ENCODE measurements around the gene VTCN1. TPM values are rescaled to one million over a fixed set of nuclear protein-coding genes. Genes with fewer than 3 reads are reported as not detected.

Gene VTCN1
- total RNA-seq, 1 donor from 2014 or later: 1.2 TPM

- DNase-seq (ENCODE audit: low read depth): no peak
- H3K4me3 ChIP-seq (ENCODE audit: low read depth, low read length): no peak overlapping the region
- TF ChIP-seq CTCF (conservative IDR thresholded peaks at IDR 0.05; ENCODE audit: low read depth, low read length): no peak
Measured at GRCh38 chr1:117180147-117180967, 30.4 kb downstream of the VTCN1 start.

- no peak for TF ChIP-seq CTCF (conservative IDR thresholded peaks at IDR 0.05; ENCODE audit: low read depth, low read length)
- no peak overlapping the region for H3K4me3 ChIP-seq (ENCODE audit: low read depth, low read length)
- DNase-seq (ENCODE audit: low read depth): no peak
Measured at GRCh38 chr1:117179471-117179870, 31.3 kb downstream of the VTCN1 start.

- no peak for DNase-seq (ENCODE audit: low read depth)
- TF ChIP-seq CTCF (conservative IDR thresholded peaks at IDR 0.05; ENCODE audit: low read depth, low read length): no peak
- H3K4me3 ChIP-seq (ENCODE audit: low read depth, low read length): no peak overlapping the region
Measured at GRCh38 chr1:117178756-117179155, 32.0 kb downstream of the VTCN1 start.

- no peak for DNase-seq (ENCODE audit: low read depth)
- no peak for TF ChIP-seq CTCF (conservative IDR thresholded peaks at IDR 0.05; ENCODE audit: low read depth, low read length)
- H3K4me3 ChIP-seq (ENCODE audit: low read depth, low read length): no peak overlapping the region
Measured at GRCh38 chr1:117177376-117177775, 33.4 kb downstream of the VTCN1 start.

GRCh38 chr1:117176579-117176978 is 34.1 kb downstream of the VTCN1 start:
- H3K4me3 ChIP-seq (ENCODE audit: low read depth, low read length): no peak overlapping the region
- DNase-seq (ENCODE audit: low read depth): no peak
- TF ChIP-seq CTCF (conservative IDR thresholded peaks at IDR 0.05; ENCODE audit: low read depth, low read length): no peak

GRCh38 chr1:117174851-117175250 is 35.9 kb downstream of the VTCN1 start:
- no peak for TF ChIP-seq CTCF (conservative IDR thresholded peaks at IDR 0.05; ENCODE audit: low read depth, low read length)
- no peak for DNase-seq (ENCODE audit: low read depth)
- H3K4me3 ChIP-seq (ENCODE audit: low read depth, low read length): no peak overlapping the region

- no peak for DNase-seq (ENCODE audit: low read depth)
- H3K4me3 ChIP-seq (ENCODE audit: low read depth, low read length): no peak overlapping the region
- no peak for TF ChIP-seq CTCF (conservative IDR thresholded peaks at IDR 0.05; ENCODE audit: low read depth, low read length)
Measured at GRCh38 chr1:117173691-117174090, 37.0 kb downstream of the VTCN1 start.

All from epithelial cell of proximal tubule (primary cell).